ENCODE data around the gene GABRB1. TPM values are rescaled to one million over a fixed set of nuclear protein-coding genes. Genes with fewer than 3 reads are reported as not detected.

Gene GABRB1
- total and polyA plus RNA-seq, 2 of the 8 experiments (the other 6 are each of a cell fraction or from before 2014, with no cell fraction given): 0.22 to 0.38 TPM

GRCh38 chr4:47160095-47160494, 128.7 kb downstream of the GABRB1 start:
- H3K4me3 ChIP-seq (ENCODE audit: extremely low read depth in 1 of 4, insufficient read depth in 2 of 4, low read depth in 3 of 4, low read length in 4 of 4): no peak overlapping the region
- no peak overlapping the region for H2BK5ac ChIP-seq (ENCODE audit: low read depth, low read length)
- ChIA-PET POLR2A (ENCODE audit: partially characterized antibody) (no interaction called here), CTCF (ENCODE audit: partially characterized antibody) (no interaction called here)
- no peaks in the 10 kb centered on the region for H3K27me3 ChIP-seq (replicated peaks in 1 of 4; ENCODE audit: control insufficient read depth in 3 of 4, extremely low read depth in 1 of 4, insufficient read depth in 3 of 4, low read length in 3 of 4)
- no peak overlapping the region for H3K23ac ChIP-seq (ENCODE audit: insufficient read length)
- no peak overlapping the region for H3K27ac ChIP-seq (ENCODE audit: low read depth, low read length)
- no peak overlapping the region for H3K4me2 ChIP-seq (ENCODE audit: insufficient read depth in 1 of 2, low read depth in 2 of 2, low read length in 2 of 2)
- H2BK12ac ChIP-seq (ENCODE audit: low read depth, low read length): no peak overlapping the region
- H2AFZ ChIP-seq (ENCODE audit: low read length): no peak overlapping the region
- H2BK15ac ChIP-seq (ENCODE audit: low read length): no peak overlapping the region
- no peak overlapping the region for H4K8ac ChIP-seq (ENCODE audit: extremely low read depth, insufficient read depth, low read length)
- no peak for DNase-seq (ENCODE audit: low read depth in 1 of 2, low spot score in 2 of 2)
- H2BK20ac ChIP-seq (ENCODE audit: low read length): no peak overlapping the region
- H4K20me1 ChIP-seq (replicated peaks in 1 of 2; ENCODE audit: control insufficient read depth in 1 of 2, insufficient read depth in 2 of 2, low read length in 2 of 2): no peaks in the 10 kb centered on the region
- no peaks in the 10 kb centered on the region for H3K79me1 ChIP-seq (ENCODE audit: low read depth, low read length)
- no peak overlapping the region for H4K91ac ChIP-seq (replicated peaks; ENCODE audit: insufficient read length, low read length)
- no peak overlapping the region for H3K18ac ChIP-seq (ENCODE audit: extremely low read depth, low read length)
- no peak overlapping the region for H4K5ac ChIP-seq (ENCODE audit: insufficient read length, low read depth, low read length)
- no peak overlapping the region for H2BK120ac ChIP-seq (replicated peaks; ENCODE audit: low read depth, low read length)
- H3K9ac ChIP-seq (replicated peaks in 1 of 4; ENCODE audit: extremely low read depth in 1 of 4, low read depth in 3 of 4, low read length in 3 of 4): no peak overlapping the region
- no peak for FAIRE-seq
- H2AK5ac ChIP-seq (ENCODE audit: low read depth, low read length): no peak overlapping the region
- H3K4me1 ChIP-seq (replicated peaks in 1 of 4; ENCODE audit: control insufficient read depth in 3 of 4, insufficient read depth in 4 of 4, low read length in 3 of 4): no peaks in the 10 kb centered on the region
- 84% methylated on average over 3 of the region's 3 CpGs; no CpG with 5 or more reads in 1 of the 2 experiments for WGBS, 2 experiments (ENCODE audit: extremely low coverage in 1 of 2, insufficient coverage in 1 of 2, insufficient read length in 1 of 2, insufficient replicate concordance in 2 of 2, low coverage in 1 of 2, low lambda C conversion rate in 2 of 2, missing lambda C conversion rate in 1 of 2)
- no peak overlapping the region for H3K56ac ChIP-seq (replicated peaks; ENCODE audit: insufficient read length, low read depth, low read length)
- no peaks in the 10 kb centered on the region for H3K79me2 ChIP-seq (ENCODE audit: control insufficient read depth in 1 of 2, insufficient read depth in 2 of 2, low read length in 2 of 2)
- H3K9me3 ChIP-seq (ENCODE audit: insufficient read depth in 2 of 2, low read depth in 1 of 2, low read length in 1 of 2): no peaks in the 10 kb centered on the region
- H3K4ac ChIP-seq (replicated peaks; ENCODE audit: insufficient read length, low read depth, low read length): no peak overlapping the region
- H3K23me2 ChIP-seq (ENCODE audit: low read depth, low read length): no peaks in the 10 kb centered on the region
- H3K14ac ChIP-seq (ENCODE audit: insufficient read length): no peak overlapping the region
- H3K36me3 ChIP-seq (ENCODE audit: control insufficient read depth in 2 of 4, insufficient read depth in 4 of 4, low read length in 3 of 4): no peaks in the 10 kb centered on the region
- no peak for TF ChIP-seq SIN3A (conservative IDR thresholded peaks at IDR 0.05 in 1 of 2, IDR thresholded peaks at IDR 0.05 in 1 of 2; ENCODE audit: low read depth in 1 of 2, low read length in 2 of 2)
- TF ChIP-seq CREB1 (IDR thresholded peaks at IDR 0.05): no peak
- no peak for TF ChIP-seq TAF1 (IDR thresholded peaks at IDR 0.05; ENCODE audit: low read depth, low read length)
- TF ChIP-seq HDAC2 (IDR thresholded peaks at IDR 0.05; ENCODE audit: borderline replicate concordance in 1 of 2, low read depth in 2 of 2, low read length in 2 of 2): no peak
- TF ChIP-seq RXRA (IDR thresholded peaks at IDR 0.05; ENCODE audit: insufficient read depth, low read depth, low read length): no peak
- no peak for TF ChIP-seq CTCF (IDR thresholded peaks at IDR 0.05; ENCODE audit: control extremely low read depth in 1 of 3, insufficient read depth in 1 of 3, low read depth in 1 of 3, low read length in 3 of 3)
- TF ChIP-seq USF2 (IDR thresholded peaks at IDR 0.05; ENCODE audit: low read length): no peak
- TF ChIP-seq ASH2L (IDR thresholded peaks at IDR 0.05; ENCODE audit: low read length): no peak
- no peak for TF ChIP-seq BRCA1 (IDR thresholded peaks at IDR 0.05; ENCODE audit: low read depth, low read length)
- TF ChIP-seq EZH2 (IDR thresholded peaks at IDR 0.05; ENCODE audit: low read depth, low read length, severe bottlenecking): no peak
- no peak for TF ChIP-seq EGR1 (IDR thresholded peaks at IDR 0.05; ENCODE audit: borderline replicate concordance, low read depth, low read length)

All from H1 (cell line).